NCI-H345 treated with DMSO at 0.1 percent for 48 hours (cell line): ENCODE measurements around the gene MYT1.
A peak's percentile ranks its signal among the peaks of the same experiment; 100 is the strongest.

Experiments used
- DNase-seq: peaks from one replicate; lab custom pipeline; 2025; ENCODE audit not compliant: unreplicated experiment; lab: John Stamatoyannopoulos, UW

The MYT1 gene

DNA sequence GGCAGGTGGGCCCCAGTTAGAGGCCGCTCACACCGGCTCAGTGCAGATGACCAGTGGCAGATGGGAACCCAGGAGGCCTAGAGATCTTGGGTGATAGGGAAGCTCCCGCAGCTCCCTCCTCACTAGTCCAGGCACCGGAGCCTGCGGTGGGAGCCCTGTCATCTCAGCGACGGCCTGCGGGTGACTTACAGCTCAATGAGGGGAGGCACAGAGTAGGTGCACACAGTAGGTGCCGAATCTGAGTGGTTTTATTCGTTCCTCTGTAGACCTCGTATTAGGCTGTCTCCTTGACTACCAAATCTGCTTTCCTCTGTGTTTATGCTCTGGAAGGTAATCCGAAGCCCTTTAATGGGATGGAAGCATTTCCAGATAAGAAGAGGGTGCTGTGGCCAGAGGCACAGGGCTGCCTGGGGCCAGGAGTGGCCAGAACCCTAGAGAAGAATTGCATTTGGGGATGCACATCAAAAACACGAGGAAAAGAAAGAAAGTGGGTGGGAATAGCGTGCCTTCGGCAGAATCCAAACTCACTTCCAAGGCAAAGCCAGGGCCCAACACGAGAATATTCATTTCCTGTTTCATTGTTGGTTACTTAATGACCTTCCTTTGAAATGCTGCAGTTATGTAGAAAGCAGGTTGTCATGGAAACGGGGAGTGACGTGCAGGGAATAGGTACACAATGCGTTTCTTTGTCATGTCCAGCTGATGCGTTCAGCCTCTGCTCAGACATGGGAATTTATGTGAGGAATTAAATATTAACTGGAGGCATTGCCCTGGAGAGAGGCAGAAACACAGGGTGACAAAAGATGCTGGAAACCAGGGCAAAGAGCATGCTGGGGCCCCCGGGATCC is 24.7 kb downstream of the MYT1 start:
- no peak for DNase-seq

DNA sequence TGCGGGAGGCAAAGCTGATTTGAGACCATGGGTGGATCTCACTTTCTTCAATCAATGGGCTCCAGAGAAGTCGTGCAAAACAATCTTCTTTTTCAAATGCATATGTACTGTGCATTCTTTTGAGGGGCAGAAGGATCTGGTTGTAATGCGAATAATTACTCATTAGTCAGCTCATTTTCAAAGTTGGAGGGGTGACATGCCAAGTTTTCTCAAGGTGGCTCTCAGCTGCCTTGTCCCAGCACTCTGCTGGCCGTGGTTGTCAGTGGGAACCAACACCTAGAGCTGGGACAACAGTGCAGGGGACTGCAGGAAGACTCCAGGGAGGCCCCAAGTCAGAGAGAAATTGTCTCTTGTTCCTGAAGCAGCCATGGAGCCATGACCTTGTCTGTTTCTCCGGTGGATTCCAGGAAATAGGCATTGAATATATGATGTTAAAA is 25.3 kb downstream of the MYT1 start:
- DNase-seq = no peak

DNA sequence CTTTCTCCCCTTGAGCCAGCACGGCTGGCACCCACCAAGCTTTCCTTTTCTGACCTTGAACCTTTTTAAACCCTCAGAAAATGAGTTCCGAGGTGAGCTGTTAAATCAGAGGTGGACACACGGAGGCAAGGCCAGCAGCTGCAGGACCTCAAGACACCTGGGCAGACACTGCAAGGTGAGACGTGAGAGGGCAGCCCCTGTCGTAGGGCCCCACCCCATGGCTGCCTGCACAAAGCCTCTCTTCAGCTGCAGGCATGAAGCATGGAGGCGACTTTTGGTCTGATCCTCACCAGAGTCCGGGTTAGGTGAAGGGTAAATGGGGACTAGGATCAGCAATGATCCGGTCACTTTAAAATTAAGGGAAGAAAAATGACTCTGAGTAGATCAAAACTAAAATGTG is 25.7 kb downstream of the MYT1 start:
- no peak for DNase-seq

DNA sequence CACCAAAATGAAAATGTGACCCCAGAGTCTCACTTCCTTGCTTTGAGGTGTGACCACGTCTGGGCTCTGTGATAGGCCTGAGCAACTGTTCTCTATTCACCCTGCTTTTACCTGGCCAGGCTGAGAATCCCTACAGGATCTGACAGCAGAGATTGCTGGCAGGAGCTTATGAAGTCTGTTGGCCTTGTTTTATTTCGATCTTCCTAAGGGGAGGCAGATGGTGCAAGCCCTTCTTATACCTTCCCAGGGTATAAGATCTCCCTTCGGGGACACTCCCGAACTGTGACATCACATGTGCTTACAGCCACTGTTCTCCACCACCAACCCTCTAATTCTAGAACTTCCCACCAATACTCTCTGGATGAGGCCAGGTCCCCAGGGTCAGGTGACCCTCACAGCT is 26.8 kb downstream of the MYT1 start:
- no peak for DNase-seq

DNA sequence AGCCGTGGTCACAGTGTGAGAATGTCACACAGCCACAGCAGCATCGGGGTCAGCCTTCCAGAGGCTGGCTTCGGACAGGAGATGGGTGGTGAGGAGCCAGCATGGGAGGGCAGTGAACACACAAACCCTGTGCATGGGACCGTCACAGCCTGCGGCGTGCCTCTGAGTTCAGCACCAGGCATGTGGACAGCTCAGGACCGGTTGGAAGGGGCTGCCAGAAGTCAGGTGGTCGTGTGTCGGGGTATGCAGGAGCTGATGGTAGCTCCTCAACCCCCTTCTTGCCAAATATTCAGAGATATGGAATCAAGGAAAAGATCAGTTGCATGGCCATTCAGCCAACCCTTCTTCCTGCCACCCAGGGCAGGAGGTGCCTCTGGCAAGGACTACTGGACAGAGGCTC is 28.2 kb downstream of the MYT1 start:
- DNase-seq = no peak

DNA sequence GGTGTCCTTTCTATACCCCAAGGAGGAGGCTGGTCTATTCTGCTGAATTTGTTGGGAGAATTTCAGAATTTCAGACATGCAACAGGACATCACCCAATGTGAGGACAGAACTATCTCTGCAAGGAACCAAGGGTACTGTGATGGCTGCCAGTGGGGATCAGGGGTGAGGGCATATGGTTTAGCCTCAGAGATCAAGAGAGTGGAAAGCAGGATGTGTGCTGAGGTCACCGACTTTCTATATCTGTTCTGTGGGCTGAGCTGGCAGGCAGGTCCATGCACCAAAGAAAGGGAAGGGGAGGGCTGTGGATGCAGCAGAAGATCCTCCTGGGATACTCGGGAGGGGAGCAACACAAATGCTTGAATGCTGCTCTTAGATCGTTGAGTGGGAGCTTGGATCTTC is 28.8 kb downstream of the MYT1 start:
- no peak for DNase-seq

DNA sequence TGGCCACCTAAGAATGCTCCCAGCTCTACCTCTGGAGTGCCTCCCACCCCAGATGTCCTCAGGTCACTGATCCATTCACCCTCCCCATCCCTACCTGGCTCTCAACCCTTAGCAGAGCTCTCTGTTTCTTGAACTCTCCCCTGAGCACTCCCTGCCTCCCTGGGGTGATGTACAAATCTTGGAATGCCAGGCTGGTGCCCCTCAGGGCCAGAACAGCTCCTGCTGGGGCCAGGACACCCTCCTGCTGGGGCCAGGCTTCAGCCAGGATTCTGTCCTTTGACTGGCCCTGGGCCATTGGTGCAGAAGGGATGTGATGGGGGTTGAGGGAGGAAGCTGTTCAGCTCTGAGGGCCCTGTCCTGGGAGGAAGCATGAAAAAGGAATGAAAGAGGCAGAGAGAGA is 30.0 kb downstream of the MYT1 start:
- no peak for DNase-seq

DNA sequence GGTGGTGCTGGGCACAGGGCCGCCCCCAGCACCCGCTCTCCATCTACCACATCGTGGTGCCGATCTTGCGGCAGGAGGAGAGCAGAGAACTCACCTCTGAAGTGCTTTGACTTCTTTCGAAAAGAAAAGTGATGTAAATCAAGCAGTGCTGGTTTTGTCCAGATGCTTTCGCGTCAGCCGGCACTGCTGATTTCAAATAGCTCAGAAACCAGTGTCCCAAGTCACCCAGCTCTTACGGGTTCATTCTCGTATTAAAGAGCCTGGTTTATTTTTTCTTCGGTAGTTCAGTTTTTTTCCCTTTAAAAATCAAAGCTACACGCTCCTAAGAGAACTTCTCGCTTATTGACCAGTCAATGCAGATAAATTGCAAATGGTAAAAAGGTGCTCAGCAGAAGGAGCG is 32.1 kb downstream of the MYT1 start:
- no peak for DNase-seq

DNA sequence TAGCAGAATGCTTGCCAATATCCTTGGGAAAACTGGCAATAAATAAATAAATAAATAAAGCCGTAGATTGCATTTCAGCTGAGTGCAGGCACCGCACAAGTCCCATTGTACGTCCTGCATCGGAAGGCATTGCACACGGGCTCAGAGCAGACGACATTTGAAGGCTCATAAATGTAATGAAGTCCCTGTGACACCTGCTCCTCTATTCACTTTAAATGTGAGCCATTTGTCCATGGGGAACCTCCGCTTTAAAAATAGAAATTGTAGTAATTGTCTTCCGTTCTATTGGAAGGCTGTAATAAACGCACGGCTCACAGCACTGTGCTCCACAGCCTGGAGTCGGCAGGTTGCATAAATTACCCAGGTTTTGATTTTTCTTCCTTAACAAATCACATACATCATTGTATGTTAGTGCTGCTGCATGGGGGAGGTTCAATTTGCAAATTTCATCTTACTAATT is 32.6 kb downstream of the MYT1 start:
- DNase-seq = peak; percentile 38

DNA sequence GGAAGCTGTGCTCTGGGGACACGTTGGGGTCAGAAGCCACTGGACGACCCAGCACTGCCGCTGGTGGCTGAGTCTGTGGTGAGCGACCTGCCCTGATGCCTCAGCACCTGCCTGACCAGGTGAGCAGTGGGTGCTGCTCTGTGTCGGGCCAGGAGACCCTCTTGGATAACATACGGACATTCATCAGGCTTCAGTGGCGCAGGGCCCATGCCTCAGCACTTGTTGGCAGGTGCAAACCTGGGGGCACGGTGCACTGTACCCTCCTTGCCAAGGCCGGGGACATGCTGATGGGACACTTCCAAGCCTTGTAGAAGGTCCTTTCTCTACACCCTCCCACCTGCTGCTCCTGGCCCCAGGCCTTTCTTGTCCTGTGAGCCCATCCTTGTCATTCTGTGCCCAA is 34.1 kb downstream of the MYT1 start:
- DNase-seq = no peak

DNA sequence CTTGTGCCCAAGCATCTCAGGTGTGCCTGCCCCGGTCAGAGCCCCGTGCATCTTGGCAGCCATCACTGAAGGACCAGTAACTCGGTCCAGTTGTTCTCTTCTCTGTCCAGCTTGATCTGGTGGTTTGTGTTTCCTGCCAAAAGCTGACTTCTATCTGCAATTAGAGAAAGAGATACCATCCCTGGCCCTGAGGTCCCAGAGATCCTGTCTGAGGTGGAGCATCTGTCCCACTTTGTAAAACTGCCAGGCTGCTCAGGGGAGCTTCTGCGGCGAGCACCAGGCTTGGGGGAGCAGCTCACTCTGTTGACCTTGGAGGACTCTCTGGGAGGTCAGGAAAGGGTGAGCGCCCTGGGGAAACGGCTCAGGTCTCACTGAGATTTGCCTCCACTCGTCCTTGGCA is 35.1 kb downstream of the MYT1 start:
- DNase-seq = no peak

DNA sequence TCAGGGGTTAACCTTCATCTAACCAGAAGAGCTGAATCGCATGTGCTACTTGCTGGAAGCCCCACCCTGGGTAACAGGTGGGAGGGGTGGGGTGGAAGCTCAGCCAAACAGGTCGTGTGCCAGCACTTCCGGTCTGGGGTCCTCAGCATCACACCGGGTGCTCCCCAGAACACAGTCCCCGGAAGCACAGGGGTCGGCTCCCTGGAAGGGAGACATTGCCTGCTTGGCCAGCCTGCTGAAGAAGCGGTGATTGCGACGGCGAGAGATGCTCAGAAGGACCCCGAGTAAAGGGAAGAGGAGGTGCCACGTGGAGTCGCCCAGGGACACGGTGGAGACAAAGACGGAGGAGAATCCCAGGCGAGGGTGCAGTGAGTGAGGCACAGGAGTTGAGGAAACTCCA is 36.5 kb downstream of the MYT1 start:
- no peak for DNase-seq

DNA sequence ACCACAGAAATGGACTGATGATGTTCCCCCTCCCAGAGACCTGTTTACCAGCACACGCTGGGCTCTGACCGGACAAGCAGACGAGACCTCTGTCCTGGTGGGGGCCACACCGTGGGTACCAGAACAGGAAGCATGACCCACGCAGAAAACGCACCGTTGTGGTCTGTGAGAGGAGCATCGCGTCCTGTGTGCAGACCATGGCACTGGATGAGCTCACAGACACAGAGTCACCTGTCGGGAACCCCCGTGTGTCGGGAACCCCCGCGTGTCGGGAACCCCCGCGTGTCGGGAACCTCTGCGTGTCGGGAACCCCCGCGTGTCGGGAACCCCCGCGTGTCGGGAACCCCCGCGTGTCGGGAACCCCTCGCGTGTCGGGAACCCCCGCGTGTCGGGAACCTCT is 37.4 kb downstream of the MYT1 start:
- no peak for DNase-seq

DNA sequence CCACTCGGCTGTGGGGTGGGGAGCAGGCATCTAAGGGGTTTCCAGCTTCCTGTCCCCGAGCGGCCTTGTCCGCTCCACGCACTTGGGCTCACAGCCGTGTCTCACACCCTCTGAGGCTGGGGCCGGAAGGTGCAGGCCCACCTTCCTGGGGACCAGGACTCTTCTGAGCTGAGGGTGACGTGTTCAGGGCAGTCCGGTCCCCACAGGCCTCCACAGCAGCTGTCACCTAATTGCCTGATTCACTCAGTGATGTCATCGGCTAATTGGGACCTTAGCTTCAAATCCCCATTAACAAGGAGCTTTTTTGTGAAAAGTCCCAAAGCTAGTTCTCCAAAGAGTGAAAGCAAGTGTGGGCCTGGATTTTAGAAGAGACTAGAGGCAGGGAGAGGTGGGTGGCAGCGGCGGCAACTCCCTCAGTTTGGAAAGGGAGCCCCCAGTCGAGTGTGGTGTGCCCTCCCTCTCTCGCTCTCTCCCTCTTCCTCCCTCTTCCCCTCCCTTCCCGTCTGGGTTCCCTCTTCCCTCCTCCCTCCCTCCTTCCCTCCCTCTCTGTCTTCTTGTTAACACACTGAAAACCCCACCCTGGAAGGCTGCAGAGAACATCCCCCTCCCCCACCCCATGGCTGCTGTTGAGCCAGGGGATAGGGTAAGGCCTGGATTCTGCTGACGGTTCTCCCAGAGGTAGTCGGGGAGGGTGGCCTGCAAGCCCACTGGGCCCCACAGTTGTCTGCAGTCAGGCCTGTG is 39.0 kb downstream of the MYT1 start:
- no peak for DNase-seq

DNA sequence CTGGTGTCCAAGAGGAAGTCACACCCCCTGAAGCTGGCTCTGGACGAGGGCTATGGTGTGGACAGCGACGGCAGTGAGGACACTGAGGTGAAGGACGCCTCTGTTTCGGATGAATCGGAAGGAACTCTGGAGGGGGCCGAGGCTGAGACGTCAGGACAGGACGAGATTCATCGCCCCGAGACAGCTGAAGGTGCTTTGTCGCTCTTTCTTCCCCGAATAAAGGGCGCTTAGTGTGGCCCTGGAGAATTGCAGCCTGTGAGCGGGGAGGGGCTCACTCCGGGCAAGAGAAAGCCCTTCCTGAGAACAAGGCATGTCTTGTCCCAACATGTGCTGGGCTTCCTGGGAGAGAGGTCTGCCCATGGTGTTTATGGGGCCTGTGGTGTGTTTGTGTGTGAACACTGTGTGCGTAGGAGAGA is 41.4 kb downstream of the MYT1 start:
- DNase-seq = no peak

DNA sequence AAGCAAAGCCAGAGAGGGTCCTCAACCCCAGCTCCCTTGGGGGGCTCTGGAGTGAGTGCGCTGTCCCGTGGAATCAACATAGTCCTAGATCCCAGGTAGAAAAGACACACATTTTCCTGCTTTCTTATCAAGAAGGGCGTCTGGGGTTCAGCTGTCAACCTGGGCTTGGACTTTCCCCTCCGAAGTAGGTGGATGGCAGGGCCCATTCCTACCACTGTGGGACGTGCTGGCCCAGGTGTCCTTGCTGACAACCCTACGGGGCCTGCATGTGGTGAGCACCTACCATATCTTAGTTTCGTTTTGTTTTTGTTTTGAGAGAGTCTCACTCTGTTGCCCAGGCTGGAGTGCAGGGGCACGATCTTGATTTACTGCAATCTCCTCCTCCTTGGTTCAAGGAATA is 42.4 kb downstream of the MYT1 start:
- no peak for DNase-seq

DNA sequence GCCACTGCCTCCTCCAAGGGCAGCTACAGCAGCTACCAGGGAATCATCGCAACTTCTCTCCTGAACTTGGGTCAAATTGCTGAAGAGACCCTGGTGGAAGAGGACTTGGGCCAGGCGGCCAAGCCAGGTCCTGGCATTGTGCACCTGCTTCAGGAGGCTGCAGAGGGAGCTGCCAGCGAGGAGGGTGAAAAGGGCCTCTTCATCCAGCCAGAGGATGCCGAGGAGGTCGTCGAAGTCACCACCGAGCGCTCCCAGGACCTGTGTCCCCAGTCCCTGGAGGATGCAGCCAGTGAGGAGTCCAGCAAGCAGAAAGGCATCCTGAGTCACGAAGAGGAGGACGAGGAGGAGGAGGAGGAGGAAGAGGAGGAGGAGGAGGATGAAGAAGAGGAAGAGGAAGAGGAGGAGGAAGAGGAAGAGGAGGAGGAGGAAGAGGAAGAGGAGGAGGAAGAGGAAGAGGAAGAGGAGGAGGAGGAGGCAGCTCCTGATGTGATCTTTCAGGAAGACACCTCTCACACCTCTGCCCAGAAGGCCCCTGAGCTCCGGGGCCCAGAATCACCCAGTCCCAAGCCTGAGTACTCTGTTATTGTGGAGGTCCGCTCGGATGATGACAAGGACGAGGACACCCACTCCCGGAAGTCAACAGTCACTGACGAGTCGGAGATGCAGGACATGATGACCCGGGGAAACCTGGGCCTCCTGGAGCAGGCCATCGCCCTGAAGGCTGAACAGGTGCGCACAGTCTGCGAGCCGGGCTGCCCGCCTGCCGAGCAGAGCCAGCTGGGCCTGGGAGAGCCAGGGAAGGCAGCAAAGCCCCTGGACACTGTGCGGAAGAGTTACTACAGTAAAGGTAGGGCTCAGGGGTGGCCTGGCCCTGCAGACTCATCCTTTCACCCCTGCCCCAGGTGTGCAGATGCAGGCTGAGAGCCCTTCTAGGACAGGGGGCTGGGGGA is 43.7 kb downstream of the MYT1 start:
- DNase-seq = no peak

DNA sequence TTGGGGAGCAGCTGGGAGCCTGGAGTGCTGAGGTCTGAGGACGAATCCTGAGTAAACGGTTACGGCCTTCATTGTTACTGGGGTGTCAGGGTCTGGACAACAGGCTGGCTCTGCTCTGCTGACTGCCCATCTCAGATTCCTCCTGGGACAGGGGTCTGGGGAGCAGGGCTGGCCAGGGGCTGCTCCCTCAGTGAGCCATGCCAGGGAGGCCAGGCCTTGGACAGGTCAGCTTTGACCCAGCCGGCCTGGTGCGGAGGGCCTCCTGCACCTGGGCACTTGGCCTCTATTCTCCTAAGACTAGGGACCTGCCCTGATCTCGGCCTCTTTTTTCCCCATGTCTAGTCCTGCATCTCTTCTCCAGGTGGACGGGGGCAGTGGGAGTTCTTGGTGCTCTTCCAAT is 44.9 kb downstream of the MYT1 start:
- DNase-seq = no peak

DNA sequence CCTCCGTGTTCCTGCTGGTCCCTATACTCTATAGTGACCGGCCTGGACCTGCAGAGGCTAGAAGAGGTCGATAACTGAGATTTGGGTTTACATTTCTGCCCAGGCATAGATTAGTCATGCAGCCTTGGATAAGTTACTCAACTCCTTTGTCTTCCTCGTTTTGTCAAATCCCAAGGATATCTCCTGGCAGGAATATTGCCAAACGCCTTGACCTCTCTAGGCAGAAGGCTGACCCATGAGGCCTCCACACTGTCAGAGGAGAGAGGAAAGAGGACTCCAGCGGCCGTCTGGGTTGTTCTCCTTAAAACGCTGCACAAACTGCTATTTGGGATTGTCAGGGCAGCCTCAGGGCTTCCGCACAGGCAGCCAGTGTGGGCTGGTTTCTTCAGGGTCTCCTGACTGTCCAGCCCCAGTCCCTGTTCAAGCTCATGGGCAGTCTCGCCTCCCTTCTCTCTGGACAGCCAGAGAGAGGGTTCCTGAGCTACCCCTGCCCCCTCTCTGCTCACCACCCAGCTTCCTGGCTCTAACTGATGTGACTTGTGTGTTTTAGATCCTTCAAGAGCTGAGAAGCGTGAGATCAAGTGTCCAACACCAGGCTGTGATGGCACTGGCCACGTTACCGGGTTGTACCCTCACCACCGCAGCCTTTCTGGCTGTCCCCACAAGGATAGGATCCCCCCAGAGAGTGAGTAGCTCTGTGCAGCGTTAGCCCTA is 46.6 kb downstream of the MYT1 start:
- DNase-seq = no peak

DNA sequence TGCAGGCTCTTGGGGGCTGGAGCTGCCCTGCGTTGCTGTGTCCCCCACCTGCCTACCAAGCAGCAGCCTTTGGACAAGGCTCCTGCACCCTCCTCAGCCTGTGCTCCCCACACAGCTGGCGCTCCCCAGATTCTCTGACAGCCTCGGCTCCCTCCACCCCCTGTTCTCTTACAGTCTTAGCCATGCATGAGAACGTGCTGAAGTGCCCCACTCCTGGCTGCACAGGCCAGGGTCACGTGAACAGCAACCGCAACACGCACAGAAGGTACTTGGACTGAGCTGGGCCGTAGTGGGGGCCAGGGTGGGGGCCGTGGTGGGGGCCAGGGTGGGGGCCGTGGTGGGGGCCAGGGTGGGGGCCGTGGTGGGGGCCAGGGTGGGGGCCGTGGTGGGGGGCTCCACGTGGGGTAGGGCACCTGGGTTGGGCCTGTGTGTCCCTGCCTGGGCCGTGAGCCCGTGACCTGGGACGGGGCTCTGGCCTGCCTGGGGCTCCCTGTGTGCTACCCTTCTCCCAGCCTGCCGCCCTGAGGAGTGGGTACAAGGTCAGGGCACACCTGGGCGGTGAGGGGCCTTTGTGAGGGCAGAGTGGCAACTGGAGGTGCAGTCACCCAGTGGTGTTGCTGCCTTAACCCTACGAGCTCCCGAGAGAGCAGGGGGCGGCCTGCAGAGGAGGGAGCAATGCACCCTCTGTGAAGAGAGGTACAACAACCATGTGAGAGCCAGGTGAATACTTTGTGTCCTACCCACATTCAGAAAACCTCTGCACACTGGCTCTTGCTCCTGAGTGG is 47.8 kb downstream of the MYT1 start:
- DNase-seq = no peak
